H1 (cell line): ENCODE data around the gene MAP4. TPM values are rescaled to one million over a fixed set of nuclear protein-coding genes. Genes with fewer than 3 reads are reported as not detected.

Experiments used
- CTCF ChIA-PET: fragments of 300-600 bp; sonication (Branson Sonifier 250); formaldehyde crosslinking; loops from one replicate; lab custom pipeline; 2021; ENCODE audit not compliant: partially characterized antibody; lab: Charles Lee
- POLR2A ChIA-PET: fragments of 300-600 bp; sonication (Branson Sonifier 250); formaldehyde crosslinking; loops from one replicate; lab custom pipeline; 2021; ENCODE audit warnings: inconsistent platforms; ENCODE audit not compliant: partially characterized antibody; lab: Charles Lee
- DNase-seq, 2 experiments: peaks; one replicate each; pipeline versions ENCODE4 v3.0.0 to v3.0.0-alpha.2; 2010 to 2022; ENCODE audit warnings: low spot score in 2 of 2, low read depth in 1 of 2, mixed read lengths in 1 of 2
- FAIRE-seq: peaks from 2 replicates; lab custom pipeline; 2011; peaks lifted over from hg19 to GRCh38; lab: Jason Lieb, UNC
- H2AFZ ChIP-seq: 2 replicates; pipeline ENCODE4 v1.8.1; 2012; ENCODE audit warnings: low read length, inconsistent platforms
- H2AK5ac ChIP-seq: 2 replicates; pipeline ENCODE4 v1.6.1; 2013; ENCODE audit warnings: low read depth, low read length
- H2BK120ac ChIP-seq: replicated peaks from 2 replicates; pipeline ENCODE3; 2013; ENCODE audit warnings: low read depth, low read length, inconsistent platforms
- H2BK12ac ChIP-seq: 2 replicates; pipeline ENCODE4 v1.6.1; 2013; ENCODE audit warnings: low read depth, low read length
- H2BK15ac ChIP-seq: 2 replicates; pipeline ENCODE4 v1.6.1; 2013; ENCODE audit warnings: low read length
- H2BK20ac ChIP-seq: 2 replicates; pipeline ENCODE4 v1.6.1; 2013; ENCODE audit warnings: low read length
- H2BK5ac ChIP-seq: 2 replicates; pipeline ENCODE4 v1.6.1; 2013; ENCODE audit warnings: low read depth, low read length
- H3K14ac ChIP-seq: 2 replicates; pipeline ENCODE4 v1.6.1; 2013; ENCODE audit warnings: inconsistent platforms; ENCODE audit not compliant: insufficient read length
- H3K18ac ChIP-seq: 2 replicates; pipeline ENCODE4 v1.6.1; 2013; ENCODE audit warnings: low read length; ENCODE audit errors: extremely low read depth
- H3K23ac ChIP-seq: 2 replicates; pipeline ENCODE4 v1.6.1; 2013; ENCODE audit warnings: inconsistent platforms; ENCODE audit not compliant: insufficient read length
- H3K23me2 ChIP-seq: 2 replicates; pipeline ENCODE4 v1.6.1; 2013; ENCODE audit warnings: low read depth, low read length
- H3K27ac ChIP-seq: 2 replicates; pipeline ENCODE4 v1.6.1; 2011; ENCODE audit warnings: low read depth, low read length, inconsistent platforms
- H3K27me3 ChIP-seq, 4 experiments: replicated peaks in 1 of 4; 1 replicate in 1 of 4; 2 replicates in 3 of 4; pipeline versions ENCODE4 v1.6.1 to v1.8.1; 2011 to 2013; ENCODE audit warnings: low read length in 3 of 4, mild to moderate bottlenecking in 3 of 4, inconsistent platforms in 2 of 4, mixed read lengths in 2 of 4, moderate library complexity in 1 of 4; ENCODE audit not compliant: control insufficient read depth in 3 of 4, insufficient read depth in 3 of 4; ENCODE audit errors: extremely low read depth in 1 of 4
- H3K36me3 ChIP-seq, 4 experiments: 2 replicates each; pipeline versions ENCODE4 v1.6.1 to v1.8.1; 2011 to 2013; ENCODE audit warnings: mild to moderate bottlenecking in 4 of 4, low read length in 3 of 4, moderate library complexity in 2 of 4, control low read depth in 1 of 4, inconsistent platforms in 1 of 4; ENCODE audit not compliant: insufficient read depth in 4 of 4, control insufficient read depth in 2 of 4
- H3K4ac ChIP-seq: replicated peaks from 2 replicates; pipeline ENCODE3; 2013; ENCODE audit warnings: low read length, low read depth, mixed read lengths, inconsistent platforms; ENCODE audit not compliant: insufficient read length
- H3K4me1 ChIP-seq, 4 experiments: replicated peaks in 1 of 4; 1 replicate in 1 of 4; 2 replicates in 3 of 4; pipeline versions ENCODE4 v1.6.1 to v1.8.1; 2011 to 2013; ENCODE audit warnings: low read length in 3 of 4, inconsistent platforms in 2 of 4, mixed read lengths in 1 of 4; ENCODE audit not compliant: insufficient read depth in 4 of 4, control insufficient read depth in 3 of 4
- H3K4me2 ChIP-seq, 2 experiments: 2 replicates each; pipeline versions ENCODE4 v1.6.1 to v1.8.1; 2011 to 2013; ENCODE audit warnings: low read depth in 2 of 2, low read length in 2 of 2, control low read depth in 1 of 2, inconsistent platforms in 1 of 2, mild to moderate bottlenecking in 1 of 2; ENCODE audit not compliant: insufficient read depth in 1 of 2
- H3K4me3 ChIP-seq, 4 experiments: fragments of 200-600, 300-600 bp in 1 of 4; sonication (generic), shearing (Covaris generic), sonication (Bioruptor Twin) in 1 of 4; 2 replicates each; pipeline versions ENCODE4 v1.5.1 to v1.8.1; 2011 to 2016; ENCODE audit warnings: low read length in 4 of 4, low read depth in 3 of 4, control low read depth in 2 of 4, inconsistent platforms in 2 of 4, mild to moderate bottlenecking in 2 of 4, mixed read lengths in 1 of 4, moderate library complexity in 1 of 4; ENCODE audit not compliant: insufficient read depth in 2 of 4; ENCODE audit errors: extremely low read depth in 1 of 4
- H3K56ac ChIP-seq: replicated peaks from 2 replicates; pipeline ENCODE3; 2013; ENCODE audit warnings: low read depth, mild to moderate bottlenecking, mixed read lengths, low read length, inconsistent platforms; ENCODE audit not compliant: insufficient read length
- H3K79me1 ChIP-seq: 2 replicates; pipeline ENCODE4 v1.6.1; 2013; ENCODE audit warnings: low read depth, low read length, control low read depth
- H3K79me2 ChIP-seq, 2 experiments: 2 replicates each; pipeline versions ENCODE4 v1.6.1 to v1.8.1; 2012 to 2013; ENCODE audit warnings: low read length in 2 of 2, mild to moderate bottlenecking in 2 of 2, inconsistent platforms in 1 of 2; ENCODE audit not compliant: insufficient read depth in 2 of 2, control insufficient read depth in 1 of 2
- H3K9ac ChIP-seq, 4 experiments: replicated peaks in 1 of 4; 1 replicate in 1 of 4; 2 replicates in 3 of 4; pipeline versions ENCODE4 v1.6.1 to v1.8.1; 2011 to 2013; ENCODE audit warnings: low read depth in 3 of 4, low read length in 3 of 4, control low read depth in 2 of 4, mild to moderate bottlenecking in 2 of 4, moderate library complexity in 2 of 4, inconsistent platforms in 1 of 4; ENCODE audit errors: extremely low read depth in 1 of 4
- H3K9me3 ChIP-seq, 2 experiments: 2 replicates each; pipeline versions ENCODE4 v1.6.1 to v1.8.1; 2012 to 2013; ENCODE audit warnings: mild to moderate bottlenecking in 2 of 2, moderate library complexity in 2 of 2, control low read depth in 1 of 2, inconsistent platforms in 1 of 2, low read depth in 1 of 2, low read length in 1 of 2, mixed read lengths in 1 of 2; ENCODE audit not compliant: insufficient read depth in 2 of 2
- H4K20me1 ChIP-seq, 2 experiments: replicated peaks in 1 of 2; 2 replicates each; pipeline versions ENCODE3 to v1.8.1; 2011 to 2013; ENCODE audit warnings: inconsistent platforms in 2 of 2, low read length in 2 of 2, mild to moderate bottlenecking in 1 of 2; ENCODE audit not compliant: insufficient read depth in 2 of 2, control insufficient read depth in 1 of 2
- H4K5ac ChIP-seq: 2 replicates; pipeline ENCODE4 v1.6.1; 2013; ENCODE audit warnings: low read length, low read depth, mixed read lengths, inconsistent platforms; ENCODE audit not compliant: insufficient read length
- H4K8ac ChIP-seq: 2 replicates; pipeline ENCODE4 v1.8.0; 2013; ENCODE audit warnings: mild to moderate bottlenecking, moderate library complexity, low read length, inconsistent platforms; ENCODE audit not compliant: insufficient read depth; ENCODE audit errors: extremely low read depth
- H4K91ac ChIP-seq: replicated peaks from 2 replicates; pipeline ENCODE3; 2013; ENCODE audit warnings: low read length, mixed read lengths, inconsistent platforms; ENCODE audit not compliant: insufficient read length
- ATF2 ChIP-seq: IDR thresholded peaks from 2 replicates; pipeline ENCODE4 v1.6.1; 2012; ENCODE audit warnings: low read length, inconsistent platforms
- CHD1 ChIP-seq: IDR thresholded peaks from 2 replicates; pipeline ENCODE4 v1.6.1; 2012; ENCODE audit warnings: low read depth, low read length, improper control_type of control experiment
- CHD2 ChIP-seq: IDR thresholded peaks from 2 replicates; pipeline ENCODE4 v1.6.1; 2012; ENCODE audit warnings: low read length, improper control_type of control experiment
- HDAC6 ChIP-seq: IDR thresholded peaks from one replicate; pipeline ENCODE4 v1.7.1; 2012; ENCODE audit warnings: low read depth, mild to moderate bottlenecking, inconsistent platforms, low read length, moderate library complexity
- POLR2A ChIP-seq, 2 experiments: IDR thresholded peaks; 1 replicate in 1 of 2; 2 replicates in 1 of 2; pipeline ENCODE4 v1.6.1; 2011; ENCODE audit warnings: low read depth in 2 of 2, low read length in 2 of 2, mild to moderate bottlenecking in 2 of 2; ENCODE audit errors: control extremely low read depth in 1 of 2
- POU5F1 ChIP-seq: IDR thresholded peaks from 2 replicates; pipeline ENCODE4 v1.6.1; 2011; ENCODE audit warnings: low read depth, mild to moderate bottlenecking, low read length, moderate library complexity
- RAD21 ChIP-seq, 2 experiments: IDR thresholded peaks in 1 of 2; conservative IDR thresholded peaks in 1 of 2; 2 replicates each; pipeline ENCODE4 v1.6.1; 2011; ENCODE audit warnings: low read depth in 2 of 2, low read length in 2 of 2, improper control_type of control experiment in 1 of 2, inconsistent platforms in 1 of 2, mild to moderate bottlenecking in 1 of 2, moderate library complexity in 1 of 2
- RNF2 ChIP-seq: fragments of 200-900, 300-1000 bp; sonication (generic); IDR thresholded peaks from 2 replicates; pipeline ENCODE4 v1.7.1; 2016; ENCODE audit warnings: borderline replicate concordance, low read depth, mild to moderate bottlenecking, antibody characterized with exemption, low read length; ENCODE audit not compliant: poor library complexity, severe bottlenecking; ENCODE audit errors: missing control alignments
- SIX5 ChIP-seq: IDR thresholded peaks from 2 replicates; pipeline ENCODE4 v1.6.1; 2011; ENCODE audit warnings: mild to moderate bottlenecking, low read depth, low read length
- TAF1 ChIP-seq: IDR thresholded peaks from 2 replicates; pipeline ENCODE4 v1.6.1; 2011; ENCODE audit warnings: mild to moderate bottlenecking, low read depth, low read length
- TAF7 ChIP-seq: optimal IDR thresholded peaks from 2 replicates; pipeline ENCODE3; 2011; ENCODE audit warnings: low read depth, mild to moderate bottlenecking, inconsistent platforms, low read length, moderate library complexity, borderline replicate concordance
- whole genome bisulfite sequencing, 2 experiments: shearing (Covaris generic) in 1 of 2; methylation state at CpG; one replicate each; pipeline versions ENCODE4 v1.1.6 to v1.1.7; 2013 to 2015; ENCODE audit warnings: low lambda C conversion rate in 2 of 2, mixed read lengths in 2 of 2, inconsistent platforms in 1 of 2, low coverage in 1 of 2, missing lambda C conversion rate in 1 of 2; ENCODE audit not compliant: insufficient replicate concordance in 2 of 2, insufficient coverage in 1 of 2, insufficient read length in 1 of 2; ENCODE audit errors: extremely low coverage in 1 of 2, missing lambda C conversion rate in 1 of 2; 5-methylcytosine and 5-hydroxymethylcytosine counted together
- polyA plus RNA-seq, 7 experiments: library from polyadenylated mRNA; depleted of rRNA in 3 of 7; stranded (reverse) in 5 of 7; unstranded in 2 of 7; fragments of >200 nt in 5 of 7; fragments of 200-250 nt in 2 of 7; gene quantifications; 1 replicate in 5 of 7; 2 replicates in 1 of 7; 4 replicates in 1 of 7; pipeline versions ENCODE4 v1.2.1 to v1.2.3, GENCODE V29; 2011 to 2013; ENCODE audit warnings: missing spikeins in 2 of 7, mixed read lengths in 2 of 7
- total RNA-seq: library from RNA; stranded (reverse); fragmentation: NEBNext Ultra II Directional; extraction: Animal tissue kit (Norgen Biotek cat#: 25700); gene quantifications from 2 replicates; pipeline ENCODE4 v1.2.1, GENCODE V29; 2021

MAP4 gene
- total and polyA plus RNA-seq, 2 of the 8 experiments (the other 6 are each of a cell fraction or from before 2014, with no cell fraction given): 67.0 to 179 TPM

- H3K27me3 ChIP-seq: no peaks in the 10 kb centered on the region
- WGBS, 2 experiments: 96% methylated on average over 2 of the region's 2 CpGs; no CpG with 5 or more reads in 1 of the 2 experiments
- H3K79me1 ChIP-seq: no peaks in the 10 kb centered on the region
- H3K9ac ChIP-seq: no peak overlapping the region
- H2BK12ac ChIP-seq: no peak overlapping the region
- H3K14ac ChIP-seq: no peak overlapping the region
- H3K23me2 ChIP-seq: no peaks in the 10 kb centered on the region
- no peaks in the 10 kb centered on the region for H4K20me1 ChIP-seq
- DNase-seq (no peak), FAIRE-seq (no peak)
- H3K9me3 ChIP-seq: no peaks in the 10 kb centered on the region; a peak in 1 of 4 replicates
- no peak overlapping the region for H4K5ac ChIP-seq
- H3K18ac ChIP-seq: no peak overlapping the region
- H2BK15ac ChIP-seq: no peak overlapping the region
- H3K56ac ChIP-seq: no peak overlapping the region
- H3K23ac ChIP-seq: no peak overlapping the region
- no peak overlapping the region for H2BK20ac ChIP-seq
- H3K4me1 ChIP-seq: no peaks in the 10 kb centered on the region
- ChIA-PET CTCF (interaction anchor here (0.6 to 3.8 kb wide), 7 partner anchors 9 to 108 kb away, joined by 3 to 21 read pairs (median 5); no protein-coding TSS in a partner anchor), POLR2A (interaction anchor here (0.6 to 1.3 kb wide), 2 partner anchors 11 to 618 kb away, joined by 3 read pairs; no protein-coding TSS in a partner anchor)
- TF ChIP-seq TAF7 (no peak), ATF2 (no peak), RNF2 (no peak), CHD1 (no peak), POLR2A (IDR thresholded peaks at IDR 0.05; ENCODE audit: control extremely low read depth in 1 of 2, low read depth in 2 of 2, low read length in 2 of 2) (no peak), CHD2 (no peak), HDAC6 (no peak), RAD21 (IDR thresholded peaks at IDR 0.05 in 1 of 2, conservative IDR thresholded peaks at IDR 0.05 in 1 of 2; ENCODE audit: low read depth in 2 of 2, low read length in 2 of 2) (no peak), SIX5 (no peak), TAF1 (no peak), POU5F1 (no peak)
- H3K4ac ChIP-seq: no peak overlapping the region
- H2AFZ ChIP-seq: no peak overlapping the region
- H3K36me3 ChIP-seq: 0 out of 8 replicates have a peak, but pooled peaks cover 0 to 3% (median 0%) of the 10 kb centered on the region in 4 experiments
- no peak overlapping the region for H2BK5ac ChIP-seq
- H2BK120ac ChIP-seq: no peak overlapping the region
- no peak overlapping the region for H3K27ac ChIP-seq
- H3K4me3 ChIP-seq: no peak overlapping the region
- no peak overlapping the region for H4K8ac ChIP-seq
- peaks cover 0 to 5% of the 10 kb centered on the region in 2 experiments; a peak in 1 of 4 replicates for H3K79me2 ChIP-seq
- no peak overlapping the region for H3K4me2 ChIP-seq
- H2AK5ac ChIP-seq: no peak overlapping the region
- no peak overlapping the region for H4K91ac ChIP-seq
Observed at GRCh38 chr3:47882338-47882737, 133.9 kb downstream of the MAP4 start.
